NT2/D1 (cell line): Measurements from ENCODE around the gene PLD1.

Experiments used
- DNase-seq: peaks from one replicate; pipeline ENCODE4 v3.0.0-alpha.2; 2011; ENCODE audit warnings: low read depth, low spot score
- H3K27me3 ChIP-seq: 2 replicates; pipeline ENCODE4 v1.6.0; 2011; ENCODE audit warnings: mild to moderate bottlenecking; ENCODE audit not compliant: insufficient read length, insufficient read depth
- H3K36me3 ChIP-seq: 2 replicates; pipeline ENCODE4 v1.6.1; 2011; ENCODE audit warnings: mild to moderate bottlenecking, low read length, mixed read lengths; ENCODE audit not compliant: insufficient read depth, insufficient read length
- H3K4me1 ChIP-seq: 2 replicates; pipeline ENCODE4 v1.5.1; 2011; ENCODE audit not compliant: insufficient read depth, insufficient read length
- H3K4me3 ChIP-seq: 2 replicates; pipeline ENCODE4 v1.5.1; 2011; ENCODE audit warnings: low read depth; ENCODE audit not compliant: insufficient read length
- H3K9ac ChIP-seq: 2 replicates; pipeline ENCODE4 v1.6.0; 2011; ENCODE audit warnings: low read depth; ENCODE audit not compliant: insufficient read length
- H3K9me3 ChIP-seq: 2 replicates; pipeline ENCODE4 v1.5.1; 2011; ENCODE audit warnings: mild to moderate bottlenecking, low read length; ENCODE audit not compliant: insufficient read depth
- SUZ12 ChIP-seq: IDR thresholded peaks from 2 replicates; pipeline ENCODE4 v1.6.1; 2011; ENCODE audit not compliant: insufficient read length, insufficient read depth; ENCODE audit errors: extremely low read depth
- YY1 ChIP-seq: IDR thresholded peaks from 2 replicates; pipeline ENCODE4 v1.6.1; 2011; ENCODE audit not compliant: insufficient read length, insufficient read depth
- ZNF274 ChIP-seq: IDR thresholded peaks from 2 replicates; pipeline ENCODE4 v1.6.1; 2011; ENCODE audit warnings: mild to moderate bottlenecking, low read depth, low read length

Gene PLD1

GRCh38 chr3:171672538-171672937 lies 137.7 kb downstream of the PLD1 start:
- H3K4me3 ChIP-seq, result no peak overlapping the region
- TF ChIP-seq YY1 (no peak), ZNF274 (no peak), SUZ12 (no peak)
- H3K9me3 ChIP-seq, result no peaks in the 10 kb centered on the region
- H3K27me3 ChIP-seq, result no peaks in the 10 kb centered on the region
- H3K36me3 ChIP-seq, result no peaks in the 10 kb centered on the region
- no peak overlapping the region for H3K9ac ChIP-seq
- no peaks in the 10 kb centered on the region for H3K4me1 ChIP-seq
- no peak for DNase-seq

GRCh38 chr3:171672124-171672523 lies 138.2 kb downstream of the PLD1 start:
- Histone ChIP-seq H3K9ac (no peak overlapping the region), H3K9me3 (no peaks in the 10 kb centered on the region), H3K4me1 (no peaks in the 10 kb centered on the region), H3K36me3 (no peaks in the 10 kb centered on the region), H3K4me3 (no peak overlapping the region), H3K27me3 (no peaks in the 10 kb centered on the region)
- TF ChIP-seq YY1 (no peak), ZNF274 (no peak), SUZ12 (no peak)
- no peak for DNase-seq

- TF ChIP-seq ZNF274, result no peak
- TF ChIP-seq SUZ12, result no peak
- no peak for TF ChIP-seq YY1
- H3K4me3 ChIP-seq, result no peak overlapping the region
- H3K27me3 ChIP-seq, result no peaks in the 10 kb centered on the region
- H3K9me3 ChIP-seq, result no peaks in the 10 kb centered on the region
- no peaks in the 10 kb centered on the region for H3K4me1 ChIP-seq
- H3K9ac ChIP-seq, result no peak overlapping the region
- DNase-seq, result no peak
- no peaks in the 10 kb centered on the region for H3K36me3 ChIP-seq
Measured at GRCh38 chr3:171671709-171672108, 138.6 kb downstream of the PLD1 start.

GRCh38 chr3:171666516-171666915 lies 143.8 kb downstream of the PLD1 start:
- DNase-seq, result no peak
- H3K4me1 ChIP-seq, result no peaks in the 10 kb centered on the region
- H3K9me3 ChIP-seq, result no peaks in the 10 kb centered on the region
- no peaks in the 10 kb centered on the region for H3K36me3 ChIP-seq
- H3K27me3 ChIP-seq, result no peaks in the 10 kb centered on the region
- TF ChIP-seq ZNF274, result no peak
- TF ChIP-seq YY1, result no peak
- TF ChIP-seq SUZ12, result no peak
- no peak overlapping the region for H3K4me3 ChIP-seq
- no peak overlapping the region for H3K9ac ChIP-seq

GRCh38 chr3:171663805-171664204 lies 146.5 kb downstream of the PLD1 start:
- no peak overlapping the region for H3K4me3 ChIP-seq

GRCh38 chr3:171661484-171661883 lies 148.8 kb downstream of the PLD1 start:
- Histone ChIP-seq H3K36me3 (no peaks in the 10 kb centered on the region), H3K4me1 (no peaks in the 10 kb centered on the region), H3K4me3 (no peak overlapping the region), H3K27me3 (no peaks in the 10 kb centered on the region), H3K9me3 (no peaks in the 10 kb centered on the region), H3K9ac (no peak overlapping the region)
- no peak for DNase-seq
- TF ChIP-seq ZNF274 (no peak), SUZ12 (no peak), YY1 (no peak)

More at GRCh38 chr3:171663805-171664204, 146.5 kb downstream of the PLD1 start:
- Histone ChIP-seq H3K4me1 (no peaks in the 10 kb centered on the region), H3K36me3 (no peaks in the 10 kb centered on the region), H3K27me3 (no peaks in the 10 kb centered on the region), H3K9ac (no peak overlapping the region), H3K9me3 (no peaks in the 10 kb centered on the region)
- TF ChIP-seq ZNF274 (no peak), YY1 (no peak), SUZ12 (no peak)
- no peak for DNase-seq

- no peak for DNase-seq
- H3K9ac ChIP-seq, result no peak overlapping the region
- H3K4me1 ChIP-seq, result no peaks in the 10 kb centered on the region
- H3K27me3 ChIP-seq, result no peaks in the 10 kb centered on the region
- H3K4me3 ChIP-seq, result no peak overlapping the region
- no peaks in the 10 kb centered on the region for H3K36me3 ChIP-seq
- TF ChIP-seq ZNF274, result no peak
- TF ChIP-seq SUZ12, result no peak
- TF ChIP-seq YY1, result no peak
- no peaks in the 10 kb centered on the region for H3K9me3 ChIP-seq
Measured at GRCh38 chr3:171660188-171660587, 150.1 kb downstream of the PLD1 start.

GRCh38 chr3:171658841-171659240 lies 151.4 kb downstream of the PLD1 start:
- H3K36me3 ChIP-seq, result no peaks in the 10 kb centered on the region
- no peak overlapping the region for H3K9ac ChIP-seq
- no peaks in the 10 kb centered on the region for H3K27me3 ChIP-seq
- no peak for TF ChIP-seq ZNF274
- TF ChIP-seq SUZ12, result no peak
- no peak for TF ChIP-seq YY1
- H3K4me3 ChIP-seq, result no peak overlapping the region
- DNase-seq, result no peak
- no peaks in the 10 kb centered on the region for H3K9me3 ChIP-seq
- no peaks in the 10 kb centered on the region for H3K4me1 ChIP-seq
